Astrocyte of the spinal cord (primary cell): ENCODE data around the gene HPS4.

ENCODE experiments used
- DNase-seq: peaks from one replicate; pipeline ENCODE4 v3.0.0; 2011; ENCODE audit warnings: low read depth, low spot score
- H3K4me3 ChIP-seq: 2 replicates; pipeline ENCODE4 v1.5.1; 2011; ENCODE audit warnings: low read depth, mild to moderate bottlenecking, low read length, moderate library complexity
- CTCF ChIP-seq: IDR thresholded peaks from 2 replicates; pipeline ENCODE4 v1.5.1; 2012; ENCODE audit warnings: low read depth, mild to moderate bottlenecking, low read length, inconsistent platforms
- in situ Hi-C: cut with HindIII; loops from 2 replicates; pipeline ENCODE4 v1.10.0; 2017; ENCODE audit warnings: low sequenced_read_pairs

Gene HPS4

GRCh38 chr22:26437694-26438392 is 45.7 kb downstream of the HPS4 start:
- no peak for TF ChIP-seq CTCF
- in situ Hi-C loops: no loop called here
- DNase-seq: no peak
- H3K4me3 ChIP-seq: no peak overlapping the region

- no peak overlapping the region for H3K4me3 ChIP-seq
- in situ Hi-C loops: no loop called here
- DNase-seq: no peak
- no peak for TF ChIP-seq CTCF
These were observed 46.6 kb downstream of the HPS4 start for GRCh38 chr22:26436903-26437515.

GRCh38 chr22:26435327-26436093 is 48.1 kb downstream of the HPS4 start:
- DNase-seq: no peak
- no peak overlapping the region for H3K4me3 ChIP-seq
- no peak for TF ChIP-seq CTCF
- in situ Hi-C loops: no loop called here

- in situ Hi-C loops: no loop called here
- DNase-seq: no peak
- no peak for TF ChIP-seq CTCF
- no peak overlapping the region for H3K4me3 ChIP-seq
These were observed 49.8 kb downstream of the HPS4 start for GRCh38 chr22:26433805-26434204.

- TF ChIP-seq CTCF: no peak
- in situ Hi-C loops: no loop called here
- no peak overlapping the region for H3K4me3 ChIP-seq
- no peak for DNase-seq
These were observed 50.8 kb downstream of the HPS4 start for GRCh38 chr22:26432619-26433311.

GRCh38 chr22:26431261-26431995 is 52.2 kb downstream of the HPS4 start:
- in situ Hi-C loops: no loop called here
- no peak for TF ChIP-seq CTCF
- no peak overlapping the region for H3K4me3 ChIP-seq
- no peak for DNase-seq
